H9 (cell line): ENCODE measurements around the gene CRHR1. TPM values are rescaled to one million over a fixed set of nuclear protein-coding genes. Genes with fewer than 3 reads are reported as not detected.

Experiments used
- DNase-seq: peaks from one replicate; pipeline ENCODE4 v3.0.0-alpha.2; 2017
- H2AFZ ChIP-seq: one replicate; pipeline ENCODE4 v1.6.1; 2013; ENCODE audit warnings: mild to moderate bottlenecking, low read length, control low read depth, moderate library complexity
- H2AK5ac ChIP-seq: 2 replicates; pipeline ENCODE4 v1.6.1; 2013; ENCODE audit warnings: low read length, control low read depth, mixed read lengths; ENCODE audit not compliant: insufficient read length
- H2BK120ac ChIP-seq: one replicate; pipeline ENCODE4 v1.6.1; 2013; ENCODE audit warnings: low read depth, mild to moderate bottlenecking, low read length, control low read depth, inconsistent platforms; ENCODE audit not compliant: poor library complexity, severe bottlenecking
- H2BK12ac ChIP-seq: 2 replicates; pipeline ENCODE4 v1.6.1; 2013; ENCODE audit warnings: low read length, control low read depth, mixed read lengths, low read depth; ENCODE audit not compliant: insufficient read length
- H2BK15ac ChIP-seq: 2 replicates; pipeline ENCODE4 v1.6.1; 2013; ENCODE audit warnings: low read depth, low read length, control low read depth
- H2BK20ac ChIP-seq: one replicate; pipeline ENCODE4 v1.6.1; 2013; ENCODE audit warnings: low read depth, mild to moderate bottlenecking, low read length, control low read depth, inconsistent platforms; ENCODE audit not compliant: poor library complexity, severe bottlenecking
- H2BK5ac ChIP-seq: 2 replicates; pipeline ENCODE4 v1.6.1; 2013; ENCODE audit warnings: low read length, control low read depth, mixed read lengths; ENCODE audit not compliant: insufficient read length
- H3K14ac ChIP-seq: 2 replicates; pipeline ENCODE4 v1.6.1; 2013; ENCODE audit warnings: low read length, control low read depth; ENCODE audit not compliant: insufficient read depth
- H3K18ac ChIP-seq: 2 replicates; pipeline ENCODE4 v1.6.1; 2013; ENCODE audit warnings: low read depth, mild to moderate bottlenecking, mixed read lengths, low read length, control low read depth; ENCODE audit not compliant: insufficient read length
- H3K23ac ChIP-seq: 2 replicates; pipeline ENCODE4 v1.6.1; 2013; ENCODE audit warnings: low read length, control low read depth, mixed read lengths, low read depth; ENCODE audit not compliant: insufficient read length
- H3K23me2 ChIP-seq: 2 replicates; pipeline ENCODE4 v1.6.1; 2013; ENCODE audit warnings: low read depth, mild to moderate bottlenecking, mixed read lengths, low read length, control low read depth; ENCODE audit not compliant: insufficient read length, poor library complexity, severe bottlenecking
- H3K27ac ChIP-seq: 2 replicates; pipeline ENCODE4 v1.5.1; 2013; ENCODE audit warnings: low read length, control low read depth, mixed read lengths, low read depth; ENCODE audit not compliant: insufficient read length
- H3K27me3 ChIP-seq: 2 replicates; pipeline ENCODE4 v1.6.1; 2013; ENCODE audit warnings: low read length, control low read depth, inconsistent platforms; ENCODE audit not compliant: insufficient read depth
- H3K4ac ChIP-seq: 2 replicates; pipeline ENCODE4 v1.6.1; 2013; ENCODE audit warnings: low read depth, mild to moderate bottlenecking, control low read depth, inconsistent platforms, low read length, moderate library complexity
- H3K4me1 ChIP-seq: 2 replicates; pipeline ENCODE4 v1.6.1; 2013; ENCODE audit warnings: low read length, control low read depth, inconsistent platforms; ENCODE audit not compliant: insufficient read depth
- H3K4me2 ChIP-seq: 2 replicates; pipeline ENCODE4 v1.6.1; 2013; ENCODE audit warnings: low read length, control low read depth, mixed read lengths; ENCODE audit not compliant: insufficient read length, insufficient read depth
- H3K56ac ChIP-seq: 2 replicates; pipeline ENCODE4 v1.6.1; 2013; ENCODE audit warnings: low read depth, mild to moderate bottlenecking, mixed read lengths, low read length, control low read depth; ENCODE audit not compliant: insufficient read length
- H3K79me1 ChIP-seq: 2 replicates; pipeline ENCODE4 v1.6.1; 2013; ENCODE audit warnings: low read depth, mild to moderate bottlenecking, moderate library complexity, low read length, control low read depth, inconsistent platforms; ENCODE audit not compliant: insufficient read depth, poor library complexity, severe bottlenecking
- H3K79me2 ChIP-seq: 2 replicates; pipeline ENCODE4 v1.6.1; 2013; ENCODE audit warnings: low read length, control low read depth, inconsistent platforms; ENCODE audit not compliant: insufficient read depth
- H3K9ac ChIP-seq: 2 replicates; pipeline ENCODE4 v1.6.1; 2013; ENCODE audit warnings: low read length, control low read depth, mixed read lengths; ENCODE audit not compliant: insufficient read length; ENCODE audit errors: extremely low read depth
- H3K9me3 ChIP-seq: one replicate; pipeline ENCODE4 v1.6.1; 2013; ENCODE audit warnings: low read depth, low read length, inconsistent platforms; ENCODE audit not compliant: control insufficient read depth
- H3T11ph ChIP-seq: one replicate; pipeline ENCODE4 v1.6.1; 2013; ENCODE audit warnings: mild to moderate bottlenecking, low read length, control low read depth, inconsistent platforms
- H4K20me1 ChIP-seq: one replicate; pipeline ENCODE4 v1.6.1; 2013; ENCODE audit not compliant: control insufficient read depth, insufficient read length, insufficient read depth
- H4K5ac ChIP-seq: 2 replicates; pipeline ENCODE4 v1.6.1; 2013; ENCODE audit warnings: low read depth, mild to moderate bottlenecking, mixed read lengths, low read length, control low read depth; ENCODE audit not compliant: insufficient read length
- H4K8ac ChIP-seq: replicated peaks from 2 replicates; pipeline ENCODE4 v1.6.1; 2013; ENCODE audit warnings: low read length, control low read depth, mixed read lengths, low read depth; ENCODE audit not compliant: insufficient read length
- H4K91ac ChIP-seq: 2 replicates; pipeline ENCODE4 v1.6.1; 2013; ENCODE audit warnings: low read depth, mild to moderate bottlenecking, moderate library complexity, mixed read lengths, low read length, control low read depth; ENCODE audit not compliant: insufficient read length
- H3K27ac Mint-ChIP-seq, 3 experiments: 2 replicates in 2 of 3; 3 replicates in 1 of 3; pipeline ENCODE4 v1.8.0; 2020 to 2021; ENCODE audit warnings: mixed read lengths in 3 of 3, mild to moderate bottlenecking in 1 of 3, moderate library complexity in 1 of 3
- H3K27me3 Mint-ChIP-seq: 2 replicates; pipeline ENCODE4 v1.8.0; 2021; ENCODE audit warnings: low read depth, mild to moderate bottlenecking, moderate library complexity, mixed read lengths
- H3K36me3 Mint-ChIP-seq, 3 experiments: 2 replicates in 2 of 3; 3 replicates in 1 of 3; pipeline ENCODE4 v1.8.0; 2020 to 2021; ENCODE audit warnings: low read depth in 3 of 3, mixed read lengths in 3 of 3; ENCODE audit not compliant: insufficient read depth in 1 of 3
- H3K4me1 Mint-ChIP-seq, 2 experiments: 2 replicates each; pipeline ENCODE4 v1.8.0; 2020; ENCODE audit warnings: mixed read lengths in 2 of 2
- H3K4me3 Mint-ChIP-seq, 2 experiments: 2 replicates in 1 of 2; 3 replicates in 1 of 2; pipeline ENCODE4 v1.8.0; 2020 to 2021; ENCODE audit warnings: mild to moderate bottlenecking in 2 of 2, mixed read lengths in 2 of 2, moderate library complexity in 1 of 2
- H3K9me3 Mint-ChIP-seq, 2 experiments: 2 replicates in 1 of 2; 3 replicates in 1 of 2; pipeline ENCODE4 v1.8.0; 2020; ENCODE audit warnings: mild to moderate bottlenecking in 2 of 2, mixed read lengths in 2 of 2, moderate library complexity in 1 of 2
- CTCF ChIP-seq: fragments of 200-600 bp; sonication (generic); conservative IDR thresholded peaks from 3 replicates; pipeline ENCODE4 v1.8.0; 2021; ENCODE audit warnings: antibody characterized with exemption, mild to moderate bottlenecking
- WGBS: extraction: QIAGEN DNeasy Blood & Tissue Kit; methylation state at CpG from one replicate; pipeline ENCODE4 v1.1.7; 2013; ENCODE audit warnings: missing lambda C conversion rate, low lambda C conversion rate, mixed read lengths; ENCODE audit not compliant: insufficient read length; ENCODE audit errors: extremely low coverage; 5-methylcytosine and 5-hydroxymethylcytosine counted together
- total RNA-seq: library from RNA; stranded (reverse); gene quantifications from 2 replicates; pipeline ENCODE4 v1.2.1, GENCODE V29; 2021

Gene CRHR1
- total RNA-seq, 1 experiment from 2014 or later, result 0.52 TPM

- Histone ChIP-seq H3K27me3 (no peaks in the 10 kb centered on the region), H2BK5ac (no peak overlapping the region), H3K14ac (no peak overlapping the region; the same call in 1 of the 2 replicates), H3K9me3 (no peaks in the 10 kb centered on the region), H3K27ac (no peak overlapping the region), H2BK120ac (no peak overlapping the region), H3K79me2 (no peaks in the 10 kb centered on the region), H3K4me1 (0 out of 2 replicates have a peak, but pooled peaks cover 2% of the 10 kb centered on the region), H3K23me2 (no peaks in the 10 kb centered on the region), H2AK5ac (no peak overlapping the region), H2BK12ac (no peak overlapping the region), H4K20me1 (peaks cover 3% of the 10 kb centered on the region), H2BK20ac (no peak overlapping the region), H3T11ph (no peak overlapping the region), H4K8ac (no peak overlapping the region), H3K18ac (no peak overlapping the region), H3K9ac (no peak overlapping the region), H3K56ac (no peak overlapping the region), H4K5ac (no peak overlapping the region), H3K23ac (no peak overlapping the region), H3K4me2 (no peak overlapping the region), H3K79me1 (no peaks in the 10 kb centered on the region), H2AFZ (no peak overlapping the region), H4K91ac (no peak overlapping the region), H2BK15ac (no peak overlapping the region), H3K4ac (no peak overlapping the region)
- WGBS, result no CpG with 5 or more reads among the region's 6 CpGs
- Mint-ChIP-seq H3K4me1 (peaks cover 26 to 33% of the 10 kb centered on the region in 2 experiments), H3K9me3 (peaks cover 0 to 3% of the 10 kb centered on the region in 2 experiments; a peak in 2 of 5 replicates), H3K27me3 (peaks cover 13% of the 10 kb centered on the region), H3K4me3 (no peak overlapping the region), H3K27ac (peak overlapping the region in 1 of 3 experiments; percentile 30; a peak in 2 of 7 replicates), H3K36me3 (no peaks in the 10 kb centered on the region)
- no peak for DNase-seq
- TF ChIP-seq CTCF, result no peak
These were observed 79.9 kb downstream of the CRHR1 start for GRCh38 chr17:45863857-45864654.
